ENCODE measurements around the gene NFIA.
A peak's percentile ranks its signal among the peaks of the same experiment; 100 is the strongest.

NFIA gene

GRCh38 chr1:61255358-61255703 is 173.0 kb downstream of the NFIA start:
- Histone ChIP-seq H3K4me2 (ENCODE audit: low read length, poor library complexity, severe bottlenecking) (no peak overlapping the region), H2AFZ (ENCODE audit: low read depth, low read length) (no peak overlapping the region), H3K27me3 (ENCODE audit: control insufficient read depth in 1 of 2, insufficient read depth in 1 of 2, low read length in 2 of 2) (no peaks in the 10 kb centered on the region), H2BK15ac (ENCODE audit: low read depth, poor library complexity, severe bottlenecking) (no peak overlapping the region), H3K36me3 (ENCODE audit: control insufficient read depth in 1 of 2, insufficient read depth in 2 of 2, low read depth in 1 of 2, low read length in 2 of 2) (no peaks in the 10 kb centered on the region), H3K18ac (ENCODE audit: low read depth in 1 of 2, low read length in 2 of 2) (no peak overlapping the region), H2BK120ac (ENCODE audit: low read depth, low read length) (no peak overlapping the region), H2AK5ac (ENCODE audit: low read length, severe bottlenecking) (no peak overlapping the region), H4K8ac (ENCODE audit: low read length) (no peak overlapping the region), H3K27ac (ENCODE audit: low read length, poor library complexity, severe bottlenecking) (no peak overlapping the region), H3K79me1 (replicated peaks; ENCODE audit: low read length, poor library complexity, severe bottlenecking) (no peaks in the 10 kb centered on the region), H3K4ac (ENCODE audit: low read depth in 1 of 2, low read length in 2 of 2) (no peak overlapping the region), H3K23ac (ENCODE audit: low read length in 2 of 2) (no peak overlapping the region), H4K91ac (ENCODE audit: low read length) (no peak overlapping the region), H3K14ac (ENCODE audit: low read length in 2 of 2) (no peak overlapping the region), H3K9me3 (ENCODE audit: control insufficient read depth, low read length) (no peaks in the 10 kb centered on the region), H2BK12ac (ENCODE audit: low read length in 2 of 2) (no peak overlapping the region), H3K9ac (ENCODE audit: low read length) (peak overlapping the region; percentile 79), H3K4me1 (ENCODE audit: control insufficient read depth, insufficient read depth, low read depth, low read length) (peaks cover 1% of the 10 kb centered on the region), H2BK5ac (ENCODE audit: low read depth, low read length, poor library complexity, severe bottlenecking) (no peak overlapping the region), H3K4me3 (ENCODE audit: insufficient read depth in 1 of 2, low read depth in 1 of 2, low read length in 2 of 2) (peak overlapping the region in 1 of 2 experiments; percentile 77)
- DNase-seq = no peak
- 89% methylated on average over 3 of the region's 3 CpGs for WGBS

- H3K23ac ChIP-seq (ENCODE audit: low read length in 2 of 2) = no peak overlapping the region
- H2BK12ac ChIP-seq (ENCODE audit: low read length in 2 of 2) = no peak overlapping the region
- H2AFZ ChIP-seq (ENCODE audit: low read depth, low read length) = no peak overlapping the region
- no peak overlapping the region for H2BK5ac ChIP-seq (ENCODE audit: low read depth, low read length, poor library complexity, severe bottlenecking)
- no peak overlapping the region for H4K8ac ChIP-seq (ENCODE audit: low read length)
- H2AK5ac ChIP-seq (ENCODE audit: low read length, severe bottlenecking) = no peak overlapping the region
- DNase-seq = no peak
- H3K36me3 ChIP-seq (ENCODE audit: control insufficient read depth in 1 of 2, insufficient read depth in 2 of 2, low read depth in 1 of 2, low read length in 2 of 2) = no peaks in the 10 kb centered on the region
- H3K9me3 ChIP-seq (ENCODE audit: control insufficient read depth, low read length) = no peaks in the 10 kb centered on the region
- no peak overlapping the region for H3K18ac ChIP-seq (ENCODE audit: low read depth in 1 of 2, low read length in 2 of 2)
- H3K9ac ChIP-seq (ENCODE audit: low read length) = peak overlapping the region; percentile 27
- H3K14ac ChIP-seq (ENCODE audit: low read length in 2 of 2) = no peak overlapping the region
- no peaks in the 10 kb centered on the region for H3K79me1 ChIP-seq (replicated peaks; ENCODE audit: low read length, poor library complexity, severe bottlenecking)
- no peak overlapping the region for H3K4me2 ChIP-seq (ENCODE audit: low read length, poor library complexity, severe bottlenecking)
- no peak overlapping the region for H3K4ac ChIP-seq (ENCODE audit: low read depth in 1 of 2, low read length in 2 of 2)
- peak overlapping the region in 1 of 2 experiments; percentile 17 for H3K4me3 ChIP-seq (ENCODE audit: insufficient read depth in 1 of 2, low read depth in 1 of 2, low read length in 2 of 2)
- no peak overlapping the region for H2BK15ac ChIP-seq (ENCODE audit: low read depth, poor library complexity, severe bottlenecking)
- no peak overlapping the region for H2BK120ac ChIP-seq (ENCODE audit: low read depth, low read length)
- 79% methylated on average over 9 of the region's 9 CpGs for WGBS
- peaks cover 1% of the 10 kb centered on the region for H3K4me1 ChIP-seq (ENCODE audit: control insufficient read depth, insufficient read depth, low read depth, low read length)
- H3K27me3 ChIP-seq (ENCODE audit: control insufficient read depth in 1 of 2, insufficient read depth in 1 of 2, low read length in 2 of 2) = no peaks in the 10 kb centered on the region
- H4K91ac ChIP-seq (ENCODE audit: low read length) = no peak overlapping the region
- no peak overlapping the region for H3K27ac ChIP-seq (ENCODE audit: low read length, poor library complexity, severe bottlenecking)
Observed at GRCh38 chr1:61259379-61260148, 177.2 kb downstream of the NFIA start.

GRCh38 chr1:61260171-61260570 is 177.8 kb downstream of the NFIA start:
- Histone ChIP-seq H2BK5ac (ENCODE audit: low read depth, low read length, poor library complexity, severe bottlenecking) (no peak overlapping the region), H3K4me2 (ENCODE audit: low read length, poor library complexity, severe bottlenecking) (no peak overlapping the region), H4K91ac (ENCODE audit: low read length) (no peak overlapping the region), H3K23ac (ENCODE audit: low read length in 2 of 2) (no peak overlapping the region), H3K14ac (ENCODE audit: low read length in 2 of 2) (no peak overlapping the region), H3K4me3 (ENCODE audit: insufficient read depth in 1 of 2, low read depth in 1 of 2, low read length in 2 of 2) (no peak overlapping the region), H3K18ac (ENCODE audit: low read depth in 1 of 2, low read length in 2 of 2) (no peak overlapping the region), H2BK120ac (ENCODE audit: low read depth, low read length) (no peak overlapping the region), H3K36me3 (ENCODE audit: control insufficient read depth in 1 of 2, insufficient read depth in 2 of 2, low read depth in 1 of 2, low read length in 2 of 2) (no peaks in the 10 kb centered on the region), H3K9me3 (ENCODE audit: control insufficient read depth, low read length) (no peaks in the 10 kb centered on the region), H3K4me1 (ENCODE audit: control insufficient read depth, insufficient read depth, low read depth, low read length) (no peaks in the 10 kb centered on the region), H4K8ac (ENCODE audit: low read length) (no peak overlapping the region), H3K27ac (ENCODE audit: low read length, poor library complexity, severe bottlenecking) (no peak overlapping the region), H2BK15ac (ENCODE audit: low read depth, poor library complexity, severe bottlenecking) (no peak overlapping the region), H3K9ac (ENCODE audit: low read length) (no peak overlapping the region), H3K79me1 (replicated peaks; ENCODE audit: low read length, poor library complexity, severe bottlenecking) (no peaks in the 10 kb centered on the region), H3K27me3 (ENCODE audit: control insufficient read depth in 1 of 2, insufficient read depth in 1 of 2, low read length in 2 of 2) (no peaks in the 10 kb centered on the region), H2AFZ (ENCODE audit: low read depth, low read length) (no peak overlapping the region), H2BK12ac (ENCODE audit: low read length in 2 of 2) (no peak overlapping the region), H2AK5ac (ENCODE audit: low read length, severe bottlenecking) (no peak overlapping the region), H3K4ac (ENCODE audit: low read depth in 1 of 2, low read length in 2 of 2) (no peak overlapping the region)
- 94% methylated on average over 6 of the region's 7 CpGs for WGBS
- no peak for DNase-seq

- Histone ChIP-seq H3K27ac (ENCODE audit: low read length, poor library complexity, severe bottlenecking) (no peak overlapping the region), H2BK15ac (ENCODE audit: low read depth, poor library complexity, severe bottlenecking) (no peak overlapping the region), H2BK120ac (ENCODE audit: low read depth, low read length) (no peak overlapping the region), H4K91ac (ENCODE audit: low read length) (no peak overlapping the region), H3K27me3 (ENCODE audit: control insufficient read depth in 1 of 2, insufficient read depth in 1 of 2, low read length in 2 of 2) (no peaks in the 10 kb centered on the region), H3K9me3 (ENCODE audit: control insufficient read depth, low read length) (no peaks in the 10 kb centered on the region), H2BK5ac (ENCODE audit: low read depth, low read length, poor library complexity, severe bottlenecking) (no peak overlapping the region), H3K9ac (ENCODE audit: low read length) (no peak overlapping the region), H3K36me3 (ENCODE audit: control insufficient read depth in 1 of 2, insufficient read depth in 2 of 2, low read depth in 1 of 2, low read length in 2 of 2) (no peaks in the 10 kb centered on the region), H2AK5ac (ENCODE audit: low read length, severe bottlenecking) (no peak overlapping the region), H3K4me3 (ENCODE audit: insufficient read depth in 1 of 2, low read depth in 1 of 2, low read length in 2 of 2) (no peak overlapping the region), H4K8ac (ENCODE audit: low read length) (no peak overlapping the region), H3K4me2 (ENCODE audit: low read length, poor library complexity, severe bottlenecking) (no peak overlapping the region), H3K23ac (ENCODE audit: low read length in 2 of 2) (no peak overlapping the region), H2BK12ac (ENCODE audit: low read length in 2 of 2) (no peak overlapping the region), H3K14ac (ENCODE audit: low read length in 2 of 2) (no peak overlapping the region), H2AFZ (ENCODE audit: low read depth, low read length) (no peak overlapping the region), H3K79me1 (replicated peaks; ENCODE audit: low read length, poor library complexity, severe bottlenecking) (no peaks in the 10 kb centered on the region), H3K4ac (ENCODE audit: low read depth in 1 of 2, low read length in 2 of 2) (no peak overlapping the region), H3K18ac (ENCODE audit: low read depth in 1 of 2, low read length in 2 of 2) (no peak overlapping the region), H3K4me1 (ENCODE audit: control insufficient read depth, insufficient read depth, low read depth, low read length) (no peaks in the 10 kb centered on the region)
- DNase-seq = no peak
- WGBS = no CpG with 5 or more reads among the region's 3 CpGs
Observed at GRCh38 chr1:61261595-61261994, 179.2 kb downstream of the NFIA start.

All from mesenchymal stem cell (in vitro differentiated cells and primary cell).